ENCODE results near the gene CDHR5.

CDHR5 gene

DNA sequence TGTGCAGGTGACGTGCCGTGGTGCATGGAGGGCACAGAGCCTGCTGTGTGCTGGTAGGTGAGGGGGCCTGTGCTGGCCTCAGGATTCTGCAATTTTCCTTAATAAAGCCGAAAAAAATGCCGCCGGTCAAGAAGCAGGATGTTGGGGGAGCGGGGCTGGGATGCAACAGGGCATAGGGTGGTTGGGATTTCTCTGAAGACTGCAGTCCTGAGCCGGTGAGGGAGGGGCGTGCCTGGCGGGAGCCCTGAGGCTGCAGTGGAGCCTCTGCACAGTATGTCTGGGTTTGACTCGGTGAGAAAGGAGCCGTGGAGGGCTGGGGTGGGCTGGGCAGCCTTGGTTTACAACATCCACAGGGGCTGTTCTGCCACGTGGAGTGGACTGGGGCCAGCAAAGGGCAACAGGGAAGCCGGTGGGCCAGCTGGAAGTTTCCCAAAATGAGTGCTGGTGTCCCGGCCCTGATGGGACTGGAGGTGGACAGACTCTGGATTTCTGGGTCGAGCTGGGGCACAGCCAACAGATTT, 1.3 kb downstream of the CDHR5 start:
- no peak for DNase-seq (ENCODE audit: low read depth)
- no peak overlapping the region for H3K4me3 ChIP-seq (ENCODE audit: low read length)
- TF ChIP-seq, protein P1, sequence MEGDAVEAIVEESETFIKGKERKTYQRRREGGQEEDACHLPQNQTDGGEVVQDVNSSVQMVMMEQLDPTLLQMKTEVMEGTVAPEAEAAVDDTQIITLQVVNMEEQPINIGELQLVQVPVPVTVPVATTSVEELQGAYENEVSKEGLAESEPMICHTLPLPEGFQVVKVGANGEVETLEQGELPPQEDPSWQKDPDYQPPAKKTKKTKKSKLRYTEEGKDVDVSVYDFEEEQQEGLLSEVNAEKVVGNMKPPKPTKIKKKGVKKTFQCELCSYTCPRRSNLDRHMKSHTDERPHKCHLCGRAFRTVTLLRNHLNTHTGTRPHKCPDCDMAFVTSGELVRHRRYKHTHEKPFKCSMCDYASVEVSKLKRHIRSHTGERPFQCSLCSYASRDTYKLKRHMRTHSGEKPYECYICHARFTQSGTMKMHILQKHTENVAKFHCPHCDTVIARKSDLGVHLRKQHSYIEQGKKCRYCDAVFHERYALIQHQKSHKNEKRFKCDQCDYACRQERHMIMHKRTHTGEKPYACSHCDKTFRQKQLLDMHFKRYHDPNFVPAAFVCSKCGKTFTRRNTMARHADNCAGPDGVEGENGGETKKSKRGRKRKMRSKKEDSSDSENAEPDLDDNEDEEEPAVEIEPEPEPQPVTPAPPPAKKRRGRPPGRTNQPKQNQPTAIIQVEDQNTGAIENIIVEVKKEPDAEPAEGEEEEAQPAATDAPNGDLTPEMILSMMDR (IDR thresholded peaks at IDR 0.05; ENCODE audit: insufficient read depth, low read depth, low read length, missing control alignments) = no peak

DNA sequence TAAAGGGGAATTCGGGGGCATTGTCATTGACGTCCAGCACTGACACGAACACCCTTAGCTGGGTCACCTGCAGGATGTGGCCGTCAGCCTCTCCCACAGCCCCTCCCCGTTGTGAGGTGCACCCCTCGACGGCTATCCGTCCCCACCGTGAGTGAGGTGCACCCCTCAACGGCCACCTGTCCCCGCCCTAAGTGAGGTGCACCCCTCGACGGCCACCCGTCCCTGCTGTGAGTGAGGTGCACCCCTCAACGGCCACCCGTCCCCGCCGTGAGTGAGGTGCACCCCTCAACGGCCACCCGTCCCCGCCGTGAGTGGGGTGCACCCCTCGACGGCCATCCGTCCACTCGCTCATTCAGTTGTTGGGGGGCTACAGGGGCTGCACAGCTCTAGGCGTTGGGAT, 2.9 kb downstream of the CDHR5 start:
- H3K4me3 ChIP-seq (ENCODE audit: low read length) = no peak overlapping the region
- TF ChIP-seq, protein P1 (IDR thresholded peaks at IDR 0.05; ENCODE audit: insufficient read depth, low read depth, low read length, missing control alignments) = no peak
- DNase-seq (ENCODE audit: low read depth) = no peak

DNA sequence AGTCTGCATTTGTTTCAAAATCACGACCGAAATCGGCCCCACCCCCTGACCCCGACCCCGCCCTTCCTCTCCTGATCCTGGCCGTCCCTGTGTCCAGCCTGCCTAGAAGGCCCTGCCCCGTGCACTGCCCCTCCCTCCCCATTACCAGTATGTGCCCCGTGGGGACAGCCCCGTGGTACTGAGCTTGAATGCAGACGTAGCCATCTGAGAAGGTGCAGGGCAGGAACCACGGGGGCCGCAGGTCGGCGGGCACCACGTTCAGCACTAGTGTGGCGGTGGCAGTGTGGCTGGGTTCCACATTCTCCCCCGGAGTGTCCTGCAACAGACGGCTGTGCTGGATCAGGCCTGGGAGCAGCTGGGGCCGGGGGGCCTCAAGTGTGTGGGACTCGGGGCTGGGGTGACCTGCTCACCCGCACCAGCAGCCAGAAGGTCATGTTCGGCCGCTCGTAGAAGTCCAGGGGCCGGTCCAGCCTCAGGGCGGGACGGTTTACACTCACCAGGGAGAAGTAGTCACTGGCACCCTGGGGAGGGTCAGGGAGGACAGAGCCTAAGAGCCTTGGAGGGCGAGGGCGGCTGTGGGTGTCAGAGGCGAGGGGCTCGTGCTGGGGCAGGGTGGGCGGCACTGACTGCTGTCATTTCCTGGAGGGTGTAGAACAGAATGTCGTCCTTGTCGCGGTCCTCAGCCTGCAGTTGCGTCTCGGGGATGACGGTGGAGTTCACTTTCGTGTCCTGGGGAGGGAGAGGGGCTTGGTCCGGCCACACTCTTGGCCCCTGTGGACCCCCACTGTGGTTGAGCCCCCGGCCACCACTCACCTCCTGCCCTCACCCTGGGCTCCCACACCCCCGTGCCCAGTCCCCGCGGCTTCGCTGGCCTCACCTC, 3.6 kb downstream of the CDHR5 start:
- H3K4me3 ChIP-seq (ENCODE audit: low read length) = no peak overlapping the region
- TF ChIP-seq, protein P1 (IDR thresholded peaks at IDR 0.05; ENCODE audit: insufficient read depth, low read depth, low read length, missing control alignments) = no peak
- DNase-seq (ENCODE audit: low read depth) = no peak

DNA sequence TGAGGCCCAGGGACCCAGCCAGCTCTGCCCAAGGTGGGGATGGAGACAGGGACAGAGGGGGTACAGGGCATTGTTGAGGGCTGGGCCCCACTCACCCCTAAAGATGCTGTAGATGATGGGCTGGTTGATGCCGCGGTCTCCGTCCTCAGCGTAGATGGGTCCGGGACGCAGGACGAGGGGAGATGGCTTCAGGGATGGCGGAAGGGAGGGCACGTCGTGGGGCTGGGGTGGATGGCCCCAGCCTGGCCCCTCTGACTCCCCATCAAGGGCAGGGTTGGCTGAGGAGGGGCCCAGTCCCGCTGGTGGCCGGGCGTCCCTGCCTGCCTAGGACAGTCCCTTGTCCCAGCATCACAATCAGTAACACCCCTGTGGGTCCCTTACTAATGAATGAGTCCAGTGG, 4.6 kb downstream of the CDHR5 start:
- TF ChIP-seq, protein P1 (IDR thresholded peaks at IDR 0.05; ENCODE audit: insufficient read depth, low read depth, low read length, missing control alignments) = no peak
- no peak overlapping the region for H3K4me3 ChIP-seq (ENCODE audit: low read length)
- DNase-seq (ENCODE audit: low read depth) = no peak

DNA sequence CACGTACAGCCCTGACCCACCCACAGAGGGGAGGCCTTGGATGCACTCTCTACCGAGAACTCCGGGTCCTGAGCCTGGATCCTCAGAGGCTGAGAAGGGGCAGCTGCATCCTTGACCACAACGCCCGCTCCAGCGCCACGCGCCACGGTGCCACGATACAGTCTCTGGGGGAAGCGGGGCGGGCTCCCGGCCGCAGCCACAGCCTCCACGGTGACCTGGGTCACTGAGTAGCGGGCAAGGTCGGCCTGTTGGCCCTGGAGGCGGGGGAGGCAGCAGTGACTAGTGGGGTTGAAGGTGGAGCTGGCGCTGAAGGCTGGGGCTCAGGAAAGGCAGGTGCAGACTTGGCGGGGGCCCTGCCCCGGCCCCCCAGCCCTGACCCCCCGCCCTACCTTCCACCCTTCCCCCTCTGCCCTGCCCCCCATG, 5.1 kb downstream of the CDHR5 start:
- no peak overlapping the region for H3K4me3 ChIP-seq (ENCODE audit: low read length)
- DNase-seq (ENCODE audit: low read depth) = no peak
- TF ChIP-seq, protein P1 (IDR thresholded peaks at IDR 0.05; ENCODE audit: insufficient read depth, low read depth, low read length, missing control alignments) = no peak

DNA sequence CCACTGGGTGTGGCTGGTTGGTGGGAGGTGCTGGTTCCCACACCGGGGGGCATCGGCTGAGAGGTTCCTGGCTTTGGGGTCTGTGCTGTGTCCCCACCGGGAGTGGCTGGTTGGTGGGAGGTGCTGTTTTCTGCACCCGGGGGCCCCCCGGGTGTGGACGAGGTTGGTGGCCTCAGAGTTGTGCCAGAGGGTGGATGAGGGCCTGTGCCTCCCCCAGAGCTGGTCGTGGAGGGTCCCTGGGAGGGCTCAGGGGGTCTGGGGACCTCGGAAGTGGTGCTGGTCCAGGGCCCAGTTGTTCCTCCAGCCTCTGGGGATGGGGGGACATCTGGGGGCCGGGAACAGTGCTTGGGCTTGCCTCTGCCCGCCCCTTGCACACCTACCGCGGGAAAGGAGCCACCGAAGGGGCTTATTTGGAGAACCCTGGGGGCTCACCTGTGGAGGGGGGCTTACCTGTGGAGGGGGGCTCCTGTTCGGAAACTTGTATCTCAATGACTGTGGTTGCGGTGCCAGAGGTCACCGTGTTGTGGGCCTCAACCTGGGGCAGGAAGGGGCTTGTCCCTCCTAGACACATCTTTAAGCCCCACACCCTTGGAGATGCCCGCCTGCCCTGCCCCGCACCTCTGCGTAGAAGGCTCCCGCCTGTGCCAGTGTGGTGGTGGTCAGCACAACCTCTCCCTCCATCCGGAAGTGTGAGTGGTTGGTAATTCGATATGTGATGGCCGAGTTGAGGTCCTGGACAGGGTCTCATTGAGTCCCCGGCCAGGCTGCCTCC, 5.7 kb downstream of the CDHR5 start:
- no peak overlapping the region for H3K4me3 ChIP-seq (ENCODE audit: low read length)
- TF ChIP-seq, protein P1 (IDR thresholded peaks at IDR 0.05; ENCODE audit: insufficient read depth, low read depth, low read length, missing control alignments) = no peak
- no peak for DNase-seq (ENCODE audit: low read depth)
